Measurements from ENCODE around the gene DYNAP. TPM values are rescaled to one million over a fixed set of nuclear protein-coding genes. Genes with fewer than 3 reads are reported as not detected.

Gene DYNAP
- total and polyA plus RNA-seq, 2 donors (not counting 1 experiment from before 2014, with no cell fraction given) = not detected

DNA sequence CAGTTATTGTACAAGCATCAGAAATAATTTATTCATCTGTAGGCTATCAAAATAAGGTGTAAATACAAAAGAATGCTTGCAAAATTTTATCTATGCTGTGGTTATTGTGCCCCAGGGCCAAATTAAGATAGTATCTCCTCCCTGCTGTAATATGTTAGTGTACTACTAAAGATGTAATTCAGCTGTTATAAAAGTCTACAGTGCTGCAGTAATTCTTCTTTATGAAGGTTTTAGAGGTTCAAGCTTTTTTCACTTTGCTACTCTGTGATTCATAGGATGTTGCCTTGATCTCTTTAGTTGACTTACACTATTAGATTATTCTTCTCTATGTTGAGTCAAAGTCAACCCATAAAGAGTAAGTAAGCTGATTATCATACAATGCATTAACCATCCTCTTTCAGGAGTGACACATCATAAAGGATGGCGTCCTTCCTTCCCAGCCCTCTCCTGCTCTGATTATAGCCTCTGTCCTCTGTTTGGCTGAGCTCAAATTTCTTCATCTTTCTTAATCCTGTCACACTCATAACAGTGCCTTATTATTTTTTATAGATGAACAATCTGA is 29.3 kb upstream of the DYNAP start:
- ChIA-PET POLR2A (no interaction called here), CTCF (no interaction called here)
- Mint-ChIP-seq H3K27ac (no peak overlapping the region), H3K4me1 (no peaks in the 10 kb centered on the region), H3K27me3 (peaks cover 4% of the 10 kb centered on the region), H3K4me3 (no peak overlapping the region), H3K9me3 (ENCODE audit: insufficient read depth) (no peaks in the 10 kb centered on the region)
- H2AFZ ChIP-seq (ENCODE audit: insufficient read depth, low read depth, low read length, poor library complexity, severe bottlenecking) = no peak overlapping the region
- H3K4me1 ChIP-seq (ENCODE audit: control insufficient read depth in 2 of 2, insufficient read depth in 2 of 2, low read length in 2 of 2) = no peaks in the 10 kb centered on the region
- no peak overlapping the region for H3K4me3 ChIP-seq (ENCODE audit: control extremely low read depth in 1 of 5, extremely low read depth in 1 of 5, insufficient read depth in 1 of 5, low read depth in 2 of 5, low read length in 4 of 5)
- H4K20me1 ChIP-seq (ENCODE audit: control insufficient read depth, insufficient read depth, low read length, poor library complexity, severe bottlenecking) = no peaks in the 10 kb centered on the region
- H3K79me2 ChIP-seq (ENCODE audit: control insufficient read depth, insufficient read depth, low read length) = no peaks in the 10 kb centered on the region
- TF ChIP-seq EZH2 (IDR thresholded peaks at IDR 0.05; ENCODE audit: borderline replicate concordance, insufficient read depth, low read depth, low read length, poor library complexity, severe bottlenecking) = no peak
- TF ChIP-seq, protein P1, sequence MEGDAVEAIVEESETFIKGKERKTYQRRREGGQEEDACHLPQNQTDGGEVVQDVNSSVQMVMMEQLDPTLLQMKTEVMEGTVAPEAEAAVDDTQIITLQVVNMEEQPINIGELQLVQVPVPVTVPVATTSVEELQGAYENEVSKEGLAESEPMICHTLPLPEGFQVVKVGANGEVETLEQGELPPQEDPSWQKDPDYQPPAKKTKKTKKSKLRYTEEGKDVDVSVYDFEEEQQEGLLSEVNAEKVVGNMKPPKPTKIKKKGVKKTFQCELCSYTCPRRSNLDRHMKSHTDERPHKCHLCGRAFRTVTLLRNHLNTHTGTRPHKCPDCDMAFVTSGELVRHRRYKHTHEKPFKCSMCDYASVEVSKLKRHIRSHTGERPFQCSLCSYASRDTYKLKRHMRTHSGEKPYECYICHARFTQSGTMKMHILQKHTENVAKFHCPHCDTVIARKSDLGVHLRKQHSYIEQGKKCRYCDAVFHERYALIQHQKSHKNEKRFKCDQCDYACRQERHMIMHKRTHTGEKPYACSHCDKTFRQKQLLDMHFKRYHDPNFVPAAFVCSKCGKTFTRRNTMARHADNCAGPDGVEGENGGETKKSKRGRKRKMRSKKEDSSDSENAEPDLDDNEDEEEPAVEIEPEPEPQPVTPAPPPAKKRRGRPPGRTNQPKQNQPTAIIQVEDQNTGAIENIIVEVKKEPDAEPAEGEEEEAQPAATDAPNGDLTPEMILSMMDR (IDR thresholded peaks at IDR 0.05) = no peak
- DNase-seq = no peak
- no peak overlapping the region for H3K9ac ChIP-seq (ENCODE audit: low read length)
- no peak overlapping the region for H3K4me2 ChIP-seq (replicated peaks; ENCODE audit: low read depth, low read length, poor library complexity, severe bottlenecking)
- 100% methylated on average over 1 of the region's 1 CpG for WGBS (ENCODE audit: insufficient coverage)
- intact Hi-C loops (cut with micrococcal nuclease) = no loop called here
- no peak overlapping the region for H3K27ac ChIP-seq (ENCODE audit: low read length in 2 of 2)
- no peak for ATAC-seq (ENCODE audit: low read depth)
- H3K36me3 ChIP-seq (replicated peaks in 1 of 2; ENCODE audit: control extremely low read depth in 1 of 2, control insufficient read depth in 1 of 2, extremely low read depth in 1 of 2, insufficient read depth in 2 of 2, low read length in 1 of 2) = no peaks in the 10 kb centered on the region
- H3K9me3 ChIP-seq (ENCODE audit: control extremely low read depth in 1 of 3, control insufficient read depth in 2 of 3, insufficient read depth in 1 of 3, low read length in 2 of 3) = no peaks in the 10 kb centered on the region
- no peaks in the 10 kb centered on the region for H3K27me3 ChIP-seq (replicated peaks in 1 of 4; ENCODE audit: control extremely low read depth in 1 of 4, control insufficient read depth in 3 of 4, insufficient read depth in 4 of 4, low read length in 3 of 4)

DNA sequence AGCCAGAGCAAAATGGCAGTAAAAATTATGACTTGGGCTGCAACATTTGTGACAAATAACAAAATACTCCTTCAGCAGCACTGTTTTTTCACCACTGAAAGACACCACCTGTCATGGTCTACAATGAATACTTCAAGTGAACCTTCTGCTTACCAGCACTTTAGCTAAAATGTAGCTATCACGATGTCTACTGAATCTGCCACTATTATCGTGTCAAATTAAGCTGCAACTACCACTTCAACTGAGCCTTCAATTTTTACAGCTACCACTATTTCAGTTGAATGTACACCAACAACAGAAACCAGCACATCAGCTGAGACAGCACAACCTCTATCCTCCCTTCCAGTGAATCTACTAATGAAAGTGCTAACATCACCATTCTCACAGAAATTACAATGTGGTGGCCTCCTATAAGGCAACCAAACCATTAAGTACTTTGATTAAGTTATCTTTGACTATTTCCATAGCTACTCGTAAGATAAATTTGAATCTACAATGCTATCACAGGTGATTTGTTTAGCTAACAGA is 10.8 kb upstream of the DYNAP start:
- Mint-ChIP-seq H3K9me3 (ENCODE audit: insufficient read depth) (no peaks in the 10 kb centered on the region), H3K4me1 (no peaks in the 10 kb centered on the region), H3K27ac (no peak overlapping the region), H3K4me3 (no peak overlapping the region), H3K27me3 (peaks cover 14% of the 10 kb centered on the region)
- Histone ChIP-seq H3K9ac (ENCODE audit: low read length) (no peak overlapping the region), H3K79me2 (ENCODE audit: control insufficient read depth, insufficient read depth, low read length) (no peaks in the 10 kb centered on the region), H3K36me3 (replicated peaks in 1 of 2; ENCODE audit: control extremely low read depth in 1 of 2, control insufficient read depth in 1 of 2, extremely low read depth in 1 of 2, insufficient read depth in 2 of 2, low read length in 1 of 2) (no peaks in the 10 kb centered on the region), H3K4me2 (replicated peaks; ENCODE audit: low read depth, low read length, poor library complexity, severe bottlenecking) (no peak overlapping the region), H3K4me1 (ENCODE audit: control insufficient read depth in 2 of 2, insufficient read depth in 2 of 2, low read length in 2 of 2) (no peaks in the 10 kb centered on the region), H4K20me1 (ENCODE audit: control insufficient read depth, insufficient read depth, low read length, poor library complexity, severe bottlenecking) (no peaks in the 10 kb centered on the region), H3K4me3 (ENCODE audit: control extremely low read depth in 1 of 5, extremely low read depth in 1 of 5, insufficient read depth in 1 of 5, low read depth in 2 of 5, low read length in 4 of 5) (no peak overlapping the region), H3K27me3 (replicated peaks in 1 of 4; ENCODE audit: control extremely low read depth in 1 of 4, control insufficient read depth in 3 of 4, insufficient read depth in 4 of 4, low read length in 3 of 4) (no peaks in the 10 kb centered on the region), H3K9me3 (ENCODE audit: control extremely low read depth in 1 of 3, control insufficient read depth in 2 of 3, insufficient read depth in 1 of 3, low read length in 2 of 3) (no peaks in the 10 kb centered on the region), H3K27ac (ENCODE audit: low read length in 2 of 2) (no peak overlapping the region), H2AFZ (ENCODE audit: insufficient read depth, low read depth, low read length, poor library complexity, severe bottlenecking) (no peak overlapping the region)
- ChIA-PET POLR2A (no interaction called here), CTCF (no interaction called here)
- ATAC-seq (ENCODE audit: low read depth) = no peak
- 100% methylated on average over 2 of the region's 3 CpGs for WGBS (ENCODE audit: insufficient coverage)
- no peak for DNase-seq
- TF ChIP-seq, protein P1 (IDR thresholded peaks at IDR 0.05) = no peak
- no peak for TF ChIP-seq EZH2 (IDR thresholded peaks at IDR 0.05; ENCODE audit: borderline replicate concordance, insufficient read depth, low read depth, low read length, poor library complexity, severe bottlenecking)
- intact Hi-C loops (cut with micrococcal nuclease) = no loop called here
